ENCODE data around the gene LTBP1. TPM values are rescaled to one million over a fixed set of nuclear protein-coding genes. Genes with fewer than 3 reads are reported as not detected.
"Not testable (repeated sequence)": the region's sequence is repeated elsewhere in the genome, so short reads cannot be mapped to it uniquely, and the experiment has no call there.

The LTBP1 gene
- total RNA-seq, 1 donor from 2014 or later, result 36.1 TPM

- no peak for DNase-seq (ENCODE audit: low read depth in 2 of 2)
Measured at GRCh38 chr2:33038230-33038629, 91.5 kb downstream of the LTBP1 start.

- DNase-seq (ENCODE audit: low read depth in 2 of 2), result no peak
Measured at GRCh38 chr2:33038799-33039198, 92.0 kb downstream of the LTBP1 start.

- DNase-seq (ENCODE audit: low read depth in 2 of 2), result no peak
Measured at GRCh38 chr2:33040541-33040940, 93.8 kb downstream of the LTBP1 start.

GRCh38 chr2:33042265-33042664, 95.5 kb downstream of the LTBP1 start:
- DNase-seq (ENCODE audit: low read depth in 2 of 2), result no peak

GRCh38 chr2:33042819-33043218, 96.1 kb downstream of the LTBP1 start:
- DNase-seq (ENCODE audit: low read depth in 2 of 2), result no peak

GRCh38 chr2:33047939-33048338, 101.2 kb downstream of the LTBP1 start:
- no peak for DNase-seq (ENCODE audit: low read depth in 2 of 2)

- DNase-seq (ENCODE audit: low read depth in 2 of 2), result no peak
Measured at GRCh38 chr2:33051586-33052360, 105.0 kb downstream of the LTBP1 start.

GRCh38 chr2:33052361-33052735, 105.6 kb downstream of the LTBP1 start:
- no peak for DNase-seq (ENCODE audit: low read depth in 2 of 2)

- not testable (repeated sequence) for DNase-seq (ENCODE audit: low read depth in 2 of 2)
Measured at GRCh38 chr2:33052795-33053194, 106.0 kb downstream of the LTBP1 start.

- DNase-seq (ENCODE audit: low read depth in 2 of 2), result no peak
Measured at GRCh38 chr2:33056170-33056569, 109.4 kb downstream of the LTBP1 start.

GRCh38 chr2:33057307-33058028, 110.7 kb downstream of the LTBP1 start:
- DNase-seq (ENCODE audit: low read depth in 2 of 2), result not testable (repeated sequence)

GRCh38 chr2:33058716-33059470, 112.1 kb downstream of the LTBP1 start:
- DNase-seq (ENCODE audit: low read depth in 2 of 2), result no peak

GRCh38 chr2:33059471-33060156, 112.9 kb downstream of the LTBP1 start:
- DNase-seq (ENCODE audit: low read depth in 2 of 2), result no peak

GRCh38 chr2:33060405-33060804, 113.7 kb downstream of the LTBP1 start:
- no peak for DNase-seq (ENCODE audit: low read depth in 2 of 2)

- no peak for DNase-seq (ENCODE audit: low read depth in 2 of 2)
Measured at GRCh38 chr2:33062665-33063250, 116.0 kb downstream of the LTBP1 start.

- DNase-seq (ENCODE audit: low read depth in 2 of 2), result peak in 1 of 2 donors; percentile 53
Measured at GRCh38 chr2:33064349-33064801, 117.6 kb downstream of the LTBP1 start.

GRCh38 chr2:33067598-33067997, 120.8 kb downstream of the LTBP1 start:
- no peak for DNase-seq (ENCODE audit: low read depth in 2 of 2)

- peak in 1 of 2 donors; percentile 42 for DNase-seq (ENCODE audit: low read depth in 2 of 2)
Measured at GRCh38 chr2:33068261-33068660, 121.5 kb downstream of the LTBP1 start.

- DNase-seq (ENCODE audit: low read depth in 2 of 2), result peak; percentile 72 to 99
Measured at GRCh38 chr2:33069894-33070651, 123.3 kb downstream of the LTBP1 start.

GRCh38 chr2:33071591-33071990, 124.8 kb downstream of the LTBP1 start:
- DNase-seq (ENCODE audit: low read depth in 2 of 2), result peak in 1 of 2 donors; percentile 73

Data from lung microvascular endothelial cell (primary cell).